GM19468 (cell line): Measurements from ENCODE around the gene CLDN1.
A peak's percentile ranks its signal among the peaks of the same experiment; 100 is the strongest.

Experiments
- ATAC-seq: cut with Tn5 transposase; IDR thresholded peaks from one replicate; pipeline ENCODE4 v1.9.1; 2021; ENCODE audit warnings: mild to moderate bottlenecking, moderate library complexity, moderate number of reproducible peaks; ENCODE audit not compliant: unreplicated experiment; ENCODE audit errors: extremely low read depth

CLDN1 gene, protein sequence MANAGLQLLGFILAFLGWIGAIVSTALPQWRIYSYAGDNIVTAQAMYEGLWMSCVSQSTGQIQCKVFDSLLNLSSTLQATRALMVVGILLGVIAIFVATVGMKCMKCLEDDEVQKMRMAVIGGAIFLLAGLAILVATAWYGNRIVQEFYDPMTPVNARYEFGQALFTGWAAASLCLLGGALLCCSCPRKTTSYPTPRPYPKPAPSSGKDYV

DNA sequence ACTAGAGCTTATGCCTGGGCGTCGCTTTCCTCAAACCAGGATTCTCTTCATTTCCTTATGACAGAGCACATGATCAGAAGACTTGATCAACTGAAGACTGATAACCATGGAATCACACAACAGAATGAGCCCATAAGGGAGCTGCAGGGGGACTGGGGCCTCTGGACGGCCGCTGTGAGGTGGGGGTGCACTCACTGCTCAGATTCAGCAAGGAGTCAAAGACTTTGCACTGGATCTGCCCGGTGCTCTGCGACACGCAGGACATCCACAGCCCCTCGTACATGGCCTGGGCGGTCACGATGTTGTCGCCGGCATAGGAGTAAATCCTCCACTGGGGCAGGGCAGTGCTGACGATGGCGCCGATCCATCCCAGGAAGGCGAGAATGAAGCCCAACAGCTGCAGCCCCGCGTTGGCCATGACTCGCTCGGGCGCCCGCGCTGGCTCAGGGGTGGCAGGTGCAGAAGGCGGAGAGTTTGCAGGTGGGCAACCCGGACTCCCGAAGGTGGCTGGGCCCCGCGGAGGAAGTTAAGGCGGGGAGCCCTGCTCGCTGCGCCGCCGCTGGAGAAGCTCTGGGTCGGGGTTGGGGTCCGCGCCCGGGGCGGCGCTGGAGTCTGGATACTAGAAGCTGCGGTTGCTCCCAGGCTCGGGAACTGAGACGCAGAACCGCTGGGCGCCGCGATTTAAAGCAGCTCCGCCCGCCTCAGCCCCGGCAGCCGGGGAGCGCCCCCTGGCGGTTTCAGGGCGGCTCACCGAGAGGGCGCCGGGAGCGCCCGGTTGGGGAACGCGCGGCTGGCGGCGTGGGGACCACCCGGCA is at the start of gene CLDN1:
Gene CLDN1, minus strand, starts transcription at position 658 of the 815 bp plus-strand sequence. Its CDS starts 240 bp downstream, at position 418.
- peak; percentile 74 for ATAC-seq

DNA sequence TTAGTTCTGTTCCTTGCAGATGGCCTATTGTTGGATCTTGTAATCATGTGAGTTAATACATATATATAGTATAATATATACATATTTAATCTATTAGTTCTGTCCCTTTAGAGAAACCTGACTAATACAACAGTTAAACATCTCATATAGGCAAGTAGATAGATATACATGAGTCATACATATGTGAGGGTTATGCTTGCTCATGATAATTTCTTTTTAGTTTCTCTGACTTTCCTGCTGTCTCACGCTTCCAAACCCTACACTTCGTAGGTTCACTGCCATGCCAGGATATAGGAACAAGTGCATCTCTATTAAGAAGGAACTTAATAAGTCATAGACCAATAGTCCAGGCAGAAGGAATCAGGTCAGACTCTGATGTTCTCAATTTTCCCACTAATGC is 48.9 kb upstream of the CLDN1 start:
- no peak for ATAC-seq

DNA sequence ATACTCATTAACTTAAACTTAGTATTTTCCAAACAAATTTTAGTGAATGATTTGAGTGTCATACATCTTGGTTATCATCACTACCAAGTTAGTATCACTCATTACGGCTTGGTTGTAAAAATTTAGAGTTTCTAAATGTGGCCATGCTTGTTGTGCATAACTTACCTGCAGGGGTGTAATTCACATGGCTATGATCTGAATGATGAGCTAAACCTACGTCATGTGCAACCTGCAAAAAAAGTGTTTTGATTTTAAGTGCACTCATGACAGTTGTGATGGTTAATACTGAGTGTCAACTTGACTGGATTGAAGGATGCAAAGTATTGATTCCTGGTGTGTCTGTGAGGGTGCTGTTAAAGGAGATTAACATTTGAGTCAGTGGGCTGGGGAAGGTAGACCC is 48.1 kb upstream of the CLDN1 start:
- no peak for ATAC-seq

DNA sequence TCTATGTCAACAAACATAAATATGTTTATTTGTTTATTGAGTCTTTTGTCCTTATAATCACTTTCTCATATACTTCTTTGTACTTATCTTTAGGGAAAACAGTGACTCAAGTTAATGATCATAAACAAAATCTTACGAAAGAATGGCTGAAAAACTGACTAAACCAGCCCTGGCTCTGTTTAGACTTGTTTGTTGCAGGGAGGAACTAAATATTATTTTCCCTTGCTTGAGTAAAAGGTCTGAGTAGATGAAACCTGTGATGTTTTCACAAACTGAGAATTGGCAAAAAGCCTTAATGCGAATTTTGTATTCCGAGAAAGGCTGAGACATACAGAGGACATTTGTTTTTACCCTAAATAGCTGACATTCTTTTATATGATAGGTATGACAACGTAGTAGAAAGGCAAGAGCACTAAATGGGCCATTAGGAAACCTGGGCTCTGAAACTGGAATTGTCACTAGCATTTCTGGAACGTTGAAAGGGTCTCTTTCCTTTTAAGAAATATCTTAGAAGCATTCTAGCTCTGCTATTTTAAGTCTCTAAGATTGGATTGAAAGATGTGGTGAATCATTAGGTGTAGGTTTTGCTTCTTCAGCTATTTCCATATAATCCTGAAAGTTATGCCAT is 47.5 kb upstream of the CLDN1 start:
- ATAC-seq, result no peak

DNA sequence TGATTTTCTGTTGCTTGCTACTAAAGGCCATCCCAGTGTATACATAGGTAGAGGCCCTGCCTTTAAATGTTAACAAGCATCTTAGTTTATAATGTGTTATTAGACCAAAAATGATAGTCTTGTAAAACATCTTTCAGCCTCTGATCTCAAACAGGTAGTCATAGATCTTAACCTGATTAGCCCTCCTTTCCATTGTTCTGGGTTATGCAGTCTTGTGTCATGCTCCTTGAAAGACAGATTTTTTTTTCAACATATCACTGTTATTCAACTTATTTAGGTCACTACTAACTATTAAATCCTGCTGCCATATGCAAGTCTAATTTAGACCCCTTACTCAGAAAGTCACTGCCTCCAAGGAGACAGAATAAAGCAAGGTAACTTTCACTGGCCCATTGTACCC is 46.6 kb upstream of the CLDN1 start:
- ATAC-seq, result no peak

DNA sequence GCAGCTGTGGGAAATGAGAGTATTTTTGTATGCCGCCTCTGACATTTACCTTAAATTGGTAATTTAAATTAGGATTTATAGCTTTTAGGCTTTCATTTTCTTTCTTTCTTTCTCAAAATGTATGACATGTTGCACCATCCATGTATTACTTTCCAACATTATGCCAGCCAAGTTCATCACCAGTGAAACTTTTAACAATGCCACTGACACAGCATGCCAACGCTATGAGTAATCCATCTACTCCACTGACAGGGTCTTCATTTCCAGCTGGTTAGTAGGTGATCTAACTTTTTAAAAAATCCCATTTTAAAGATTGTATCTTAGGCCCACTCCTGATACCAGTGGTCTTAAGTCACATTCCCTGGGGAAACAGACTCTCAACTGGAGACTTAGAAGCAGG is 43.9 kb upstream of the CLDN1 start:
- ATAC-seq, result no peak

DNA sequence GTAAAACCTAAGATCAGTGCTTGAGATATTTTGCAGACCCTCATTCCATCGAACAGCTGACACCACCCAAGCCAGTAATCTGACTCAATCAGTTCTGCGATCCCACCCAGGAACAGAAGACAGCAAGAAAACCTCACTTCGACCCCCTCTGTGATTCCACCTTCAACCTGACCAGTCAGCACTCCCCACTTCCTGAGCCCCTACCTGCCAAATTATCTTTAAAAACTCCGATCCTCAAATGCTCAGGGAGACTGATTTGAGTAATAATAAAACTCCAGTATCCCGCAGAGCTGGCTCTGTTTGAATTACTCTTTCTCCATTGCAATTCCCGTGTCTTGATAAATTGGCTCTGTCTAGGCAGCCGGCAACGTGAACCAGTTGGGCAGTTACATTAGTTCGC is 40.0 kb upstream of the CLDN1 start:
- no peak for ATAC-seq

DNA sequence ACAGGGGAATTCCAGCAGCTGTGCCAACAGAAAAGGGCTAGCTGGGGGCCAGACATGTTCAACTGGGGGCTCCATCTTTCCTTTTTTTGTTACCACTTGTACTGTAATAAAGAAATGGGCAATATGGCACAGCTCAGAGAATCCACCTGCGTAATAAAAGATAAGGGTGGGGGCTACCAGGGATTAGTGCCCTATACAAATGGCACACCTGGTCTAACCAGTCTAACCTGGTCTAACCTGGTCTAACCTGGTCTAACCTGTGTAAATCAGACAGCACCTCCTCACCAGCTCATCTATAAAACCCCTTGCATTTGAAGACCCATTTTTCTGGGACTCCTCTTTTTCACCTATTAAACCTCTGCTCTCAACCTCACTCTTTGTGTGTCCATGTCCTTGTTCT is 39.5 kb upstream of the CLDN1 start:
- no peak for ATAC-seq

DNA sequence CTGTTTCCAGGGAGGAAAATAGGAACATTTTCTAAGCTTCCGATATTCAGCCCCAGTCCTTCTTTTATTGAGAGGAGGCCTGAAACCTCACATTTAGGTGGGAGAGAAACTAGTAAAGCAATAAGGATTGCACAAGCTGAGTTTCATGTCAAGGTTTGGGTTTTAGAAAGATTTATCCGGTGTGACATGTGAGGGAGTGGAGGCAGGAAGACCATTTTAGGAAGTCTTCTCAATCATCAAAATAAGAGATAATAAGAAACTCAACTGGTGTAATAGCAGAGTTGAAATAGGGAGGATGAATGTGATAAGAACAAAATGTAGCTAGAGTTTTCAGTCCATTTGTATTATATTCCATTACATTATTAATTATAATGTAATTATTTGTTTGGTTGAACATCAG is 38.0 kb upstream of the CLDN1 start:
- ATAC-seq, result no peak

DNA sequence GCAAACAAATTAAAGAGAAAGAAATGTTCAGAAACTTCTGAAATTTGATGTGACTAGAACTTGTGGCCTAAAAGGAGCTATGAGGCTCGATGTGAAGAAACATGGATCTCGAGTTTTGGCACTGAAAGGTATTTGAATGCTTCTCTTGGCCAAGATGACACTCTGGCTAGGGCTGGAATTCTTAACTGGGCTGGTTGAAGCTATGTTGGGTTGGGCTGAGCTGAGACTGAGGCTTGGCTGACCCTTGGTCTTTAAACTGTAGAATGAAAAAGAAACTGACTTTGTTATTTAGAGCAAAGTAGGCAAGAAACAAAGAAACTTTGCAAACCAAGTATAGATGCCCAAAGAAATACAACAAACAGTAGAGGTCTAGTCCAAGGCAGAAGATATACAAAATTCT is 37.6 kb upstream of the CLDN1 start:
- no peak for ATAC-seq

DNA sequence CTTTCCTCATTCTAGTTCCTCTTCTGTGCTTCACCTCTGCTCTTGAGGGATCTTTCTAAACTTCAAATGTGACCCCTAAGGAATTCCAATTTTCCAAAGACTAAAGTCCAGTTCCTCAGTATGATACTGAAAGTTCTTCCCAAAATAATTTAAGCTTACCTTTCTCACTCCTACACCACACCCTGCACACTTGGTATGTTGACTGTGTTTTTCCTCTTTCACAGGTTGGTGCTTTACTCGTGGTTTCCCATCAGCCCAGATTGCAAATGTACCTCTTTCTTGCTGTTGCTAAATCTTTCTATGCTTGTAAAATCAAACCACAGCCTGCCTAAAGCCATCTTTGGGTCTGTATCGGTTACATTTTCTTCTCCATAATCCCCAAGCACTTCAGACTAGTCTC is 35.2 kb upstream of the CLDN1 start:
- ATAC-seq, result no peak

DNA sequence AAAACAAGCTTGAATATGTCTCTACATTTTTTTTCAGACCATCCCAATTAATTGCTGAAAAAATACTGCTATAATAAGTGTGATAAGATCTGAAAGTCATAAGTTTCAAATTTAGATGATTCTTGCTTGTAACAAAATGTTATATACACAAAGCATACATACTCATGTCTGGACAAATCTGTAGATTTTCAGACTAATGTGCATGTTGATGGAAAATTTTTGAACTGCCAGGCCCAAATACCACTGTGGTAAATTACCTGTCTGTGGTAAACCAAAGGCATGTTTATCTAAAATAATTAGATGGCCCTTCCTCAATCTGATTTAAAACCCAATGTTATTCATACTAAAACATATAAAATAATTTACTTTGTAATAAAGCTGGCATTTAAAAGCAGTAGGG is 34.0 kb upstream of the CLDN1 start:
- no peak for ATAC-seq

DNA sequence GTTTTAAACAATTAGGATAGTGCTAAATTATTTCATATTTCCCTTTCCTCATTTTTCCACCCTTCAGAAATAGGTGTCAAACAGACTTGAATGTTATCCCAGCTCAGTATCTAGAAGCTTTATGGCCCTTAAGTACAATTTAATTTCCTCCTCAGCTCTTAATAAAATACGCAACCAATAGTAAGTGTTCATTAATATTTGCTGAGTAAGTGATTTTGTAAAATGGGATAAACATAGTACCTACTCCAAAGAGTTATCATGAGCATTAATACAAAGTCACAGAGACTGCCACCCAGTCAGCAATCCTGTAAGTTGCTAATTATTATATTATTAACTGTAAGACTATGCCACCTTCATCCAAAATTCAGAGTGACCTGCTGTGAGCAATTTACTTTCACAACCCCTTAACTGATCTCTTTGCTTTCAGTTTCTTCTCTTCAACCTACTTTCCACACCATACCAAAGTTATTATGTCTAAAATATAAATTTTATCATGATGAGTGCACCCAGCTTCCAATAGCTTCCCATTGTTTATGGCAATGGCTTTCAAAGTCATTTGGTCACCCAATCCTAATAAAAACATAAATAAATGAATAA is 30.7 kb upstream of the CLDN1 start:
- no peak for ATAC-seq

DNA sequence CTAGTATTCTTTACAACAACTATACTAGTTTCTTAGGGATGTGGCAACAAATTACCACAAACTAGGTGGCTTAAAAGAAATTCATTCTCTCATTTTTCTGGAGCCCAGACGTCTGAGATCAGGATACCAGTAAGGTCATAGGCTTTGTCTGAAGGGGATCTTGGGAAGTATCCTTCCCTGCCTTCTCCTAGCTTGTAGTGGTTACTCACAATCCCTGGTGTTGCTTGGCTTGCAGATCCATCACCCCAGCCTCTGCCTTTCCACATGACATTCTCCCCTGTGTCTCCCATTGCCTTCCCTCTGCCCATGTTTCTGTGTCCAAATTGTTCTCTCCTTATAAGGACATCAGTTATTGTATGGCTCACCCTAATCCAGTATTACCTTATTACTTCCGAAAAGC is 24.3 kb upstream of the CLDN1 start:
- ATAC-seq, result no peak

DNA sequence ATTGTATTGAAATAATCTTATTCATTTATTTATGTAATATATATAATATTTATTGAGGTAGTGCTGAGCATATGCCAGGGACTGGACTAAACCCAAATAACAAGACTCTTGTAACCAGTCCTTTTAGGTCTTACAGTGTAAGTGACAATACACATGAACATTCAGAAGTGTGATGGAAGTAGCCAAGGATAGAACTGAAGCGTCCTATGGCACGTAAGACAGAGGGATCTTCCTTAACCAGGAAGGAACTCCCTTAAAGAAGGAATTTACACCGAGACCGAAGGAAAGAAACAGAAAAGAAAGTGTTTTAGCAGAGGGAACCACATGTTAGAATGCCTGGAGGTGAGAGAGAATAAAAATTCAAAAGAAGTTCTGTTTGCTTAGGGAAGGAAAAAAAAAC is 23.6 kb upstream of the CLDN1 start:
- ATAC-seq, result no peak

DNA sequence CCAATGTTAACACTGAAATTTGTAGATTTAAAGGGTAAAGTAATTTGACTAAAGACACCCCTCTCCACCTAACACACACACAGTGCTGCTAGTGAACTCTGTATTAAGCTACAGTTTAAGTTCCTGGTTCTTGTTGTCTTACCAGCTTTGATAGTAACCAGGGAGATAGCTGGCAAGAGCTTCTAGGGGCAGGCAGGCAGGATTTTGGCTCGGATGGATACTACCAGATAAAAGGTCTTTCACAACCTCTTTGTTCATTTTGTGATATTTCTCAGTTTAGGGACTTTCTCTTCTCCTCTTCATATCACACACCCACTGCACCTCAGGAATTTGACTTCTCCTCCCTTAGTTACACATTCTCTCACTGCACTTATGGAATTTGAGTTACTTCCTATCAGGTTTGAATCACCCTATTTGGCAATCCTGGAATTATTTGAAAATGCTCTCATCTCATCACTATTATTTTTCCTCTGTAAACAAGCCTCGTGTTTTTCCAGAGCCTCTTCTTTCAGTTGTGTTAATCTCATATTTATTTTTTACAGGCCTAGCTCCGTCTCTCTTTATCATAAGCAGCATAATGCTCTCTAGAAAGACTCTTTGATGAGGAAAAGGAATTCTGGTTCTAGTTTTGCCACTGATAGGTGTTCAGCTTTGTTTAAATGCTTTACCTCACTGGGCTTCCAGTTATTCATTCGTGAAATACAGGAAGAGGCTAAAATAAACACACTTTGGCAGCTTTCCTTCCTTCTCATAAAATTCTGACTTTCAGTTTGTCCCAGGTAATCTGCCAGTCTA is 23.0 kb upstream of the CLDN1 start:
- ATAC-seq, result no peak

DNA sequence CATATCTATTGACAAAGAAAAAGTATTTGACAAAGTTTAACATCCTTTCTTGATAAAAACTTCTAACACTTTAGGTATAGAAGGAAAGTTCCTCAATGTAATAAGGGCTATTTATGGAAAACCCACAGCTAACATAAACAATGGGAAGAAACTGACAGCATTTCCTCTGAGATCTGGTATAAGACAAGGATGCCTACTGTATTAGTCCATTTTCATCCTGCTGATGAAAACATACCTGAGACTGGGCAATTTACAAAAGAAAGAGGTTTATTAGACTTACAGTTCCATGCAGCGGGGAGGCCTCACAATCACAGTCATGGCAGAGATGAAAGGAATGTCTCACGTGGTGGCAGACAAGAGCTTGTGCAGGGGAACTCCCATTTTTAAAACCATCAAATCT is 17.8 kb upstream of the CLDN1 start:
- ATAC-seq, result no peak

DNA sequence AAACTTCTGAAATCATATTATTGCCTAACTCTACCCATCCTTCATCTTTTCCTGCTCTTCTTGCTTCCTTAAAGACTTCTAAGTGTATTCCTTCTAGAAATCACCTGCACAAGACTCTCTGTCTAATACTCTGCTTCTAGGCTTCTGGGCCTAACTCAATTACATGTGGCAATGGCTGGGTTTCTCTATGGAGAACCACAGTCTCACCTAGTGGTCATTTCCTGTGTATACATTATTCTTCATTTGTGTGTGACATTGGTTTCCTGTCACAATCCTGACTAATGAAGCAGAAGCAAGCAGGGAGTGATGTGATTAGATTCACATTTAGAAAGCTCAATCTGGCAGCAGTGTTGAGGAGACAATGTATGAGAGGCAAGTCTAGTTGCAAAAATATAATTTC is 16.9 kb upstream of the CLDN1 start:
- ATAC-seq, result no peak

DNA sequence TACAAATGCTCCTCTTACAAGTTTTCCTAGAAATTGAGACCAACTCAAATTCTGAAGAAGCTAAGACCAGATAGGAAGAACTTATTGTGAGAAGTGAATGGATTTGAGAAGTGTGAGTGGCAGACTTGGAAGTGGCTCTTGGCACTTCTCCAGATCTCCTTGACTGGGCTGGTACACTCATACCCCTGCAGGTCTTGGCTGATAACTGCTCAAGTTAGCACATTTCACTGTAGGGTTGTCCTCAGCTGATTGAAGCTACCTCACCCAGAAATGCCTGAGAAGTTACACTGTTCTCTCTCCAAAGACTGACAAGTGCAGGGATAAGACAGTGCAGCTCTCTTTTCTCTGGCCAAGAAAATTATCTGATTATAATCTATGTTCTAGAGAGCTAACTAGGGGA is 16.5 kb upstream of the CLDN1 start:
- no peak for ATAC-seq

DNA sequence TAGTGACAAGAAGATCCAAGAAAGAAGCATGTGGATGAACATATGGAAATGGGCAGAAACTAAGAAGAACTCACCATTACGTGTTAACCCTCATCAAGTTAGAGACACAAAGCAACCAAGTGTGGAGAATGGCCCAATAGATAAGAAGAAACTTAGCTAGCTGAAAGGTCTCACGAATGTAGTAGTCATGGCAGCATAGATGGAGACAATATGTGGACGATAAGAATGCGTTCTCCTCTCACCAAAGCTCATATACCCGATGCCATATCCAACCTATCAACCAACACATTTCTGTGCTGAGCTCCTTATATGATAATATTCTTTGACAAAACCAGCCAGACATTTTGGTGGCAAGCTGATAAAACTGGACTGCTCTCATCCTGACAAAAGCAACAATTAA is 15.1 kb upstream of the CLDN1 start:
- no peak for ATAC-seq
